ENCODE data around the gene HHLA2.

The HHLA2 gene

GRCh38 chr3:108331792-108332191 lies 35.4 kb downstream of the HHLA2 start:
- no peak for ATAC-seq

DNA sequence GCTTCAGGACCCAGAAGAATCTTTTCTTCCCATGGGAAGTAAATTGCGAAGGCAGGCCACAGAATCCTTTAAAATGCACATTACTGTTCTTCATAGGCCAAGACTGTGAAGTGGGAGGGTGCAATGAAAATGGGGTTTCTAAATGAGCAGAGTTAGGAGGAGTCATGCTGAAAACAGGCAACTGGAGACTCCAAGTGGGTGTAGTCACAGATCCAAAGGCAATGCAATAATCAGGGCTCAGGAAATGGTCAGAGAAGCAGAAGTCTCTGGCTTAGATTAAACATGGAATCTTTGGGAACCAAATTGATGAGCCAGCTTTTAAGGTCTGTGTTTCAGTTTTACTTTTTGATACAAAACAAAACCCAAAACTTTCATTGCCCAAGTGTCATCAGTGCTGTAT lies 37.6 kb downstream of the HHLA2 start:
- ATAC-seq, result no peak
- TF ChIP-seq PPARA (CRISPR knock-in tag; IDR thresholded peaks at IDR 0.05; ENCODE audit: borderline replicate concordance), result no peak
- no peak for TF ChIP-seq GLIS3 (CRISPR knock-in tag; IDR thresholded peaks at IDR 0.05)
- TF ChIP-seq, protein P1, sequence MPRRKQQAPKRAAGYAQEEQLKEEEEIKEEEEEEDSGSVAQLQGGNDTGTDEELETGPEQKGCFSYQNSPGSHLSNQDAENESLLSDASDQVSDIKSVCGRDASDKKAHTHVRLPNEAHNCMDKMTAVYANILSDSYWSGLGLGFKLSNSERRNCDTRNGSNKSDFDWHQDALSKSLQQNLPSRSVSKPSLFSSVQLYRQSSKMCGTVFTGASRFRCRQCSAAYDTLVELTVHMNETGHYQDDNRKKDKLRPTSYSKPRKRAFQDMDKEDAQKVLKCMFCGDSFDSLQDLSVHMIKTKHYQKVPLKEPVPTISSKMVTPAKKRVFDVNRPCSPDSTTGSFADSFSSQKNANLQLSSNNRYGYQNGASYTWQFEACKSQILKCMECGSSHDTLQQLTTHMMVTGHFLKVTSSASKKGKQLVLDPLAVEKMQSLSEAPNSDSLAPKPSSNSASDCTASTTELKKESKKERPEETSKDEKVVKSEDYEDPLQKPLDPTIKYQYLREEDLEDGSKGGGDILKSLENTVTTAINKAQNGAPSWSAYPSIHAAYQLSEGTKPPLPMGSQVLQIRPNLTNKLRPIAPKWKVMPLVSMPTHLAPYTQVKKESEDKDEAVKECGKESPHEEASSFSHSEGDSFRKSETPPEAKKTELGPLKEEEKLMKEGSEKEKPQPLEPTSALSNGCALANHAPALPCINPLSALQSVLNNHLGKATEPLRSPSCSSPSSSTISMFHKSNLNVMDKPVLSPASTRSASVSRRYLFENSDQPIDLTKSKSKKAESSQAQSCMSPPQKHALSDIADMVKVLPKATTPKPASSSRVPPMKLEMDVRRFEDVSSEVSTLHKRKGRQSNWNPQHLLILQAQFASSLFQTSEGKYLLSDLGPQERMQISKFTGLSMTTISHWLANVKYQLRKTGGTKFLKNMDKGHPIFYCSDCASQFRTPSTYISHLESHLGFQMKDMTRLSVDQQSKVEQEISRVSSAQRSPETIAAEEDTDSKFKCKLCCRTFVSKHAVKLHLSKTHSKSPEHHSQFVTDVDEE (CRISPR knock-in tag; IDR thresholded peaks at IDR 0.05), result no peak
- no peak for TF ChIP-seq ZNF8 (CRISPR knock-in tag; IDR thresholded peaks at IDR 0.05)
- no peak for TF ChIP-seq ZFP30 (CRISPR knock-in tag; IDR thresholded peaks at IDR 0.05)
- TF ChIP-seq CSDC2 (CRISPR knock-in tag; IDR thresholded peaks at IDR 0.05), result no peak
- no peak for TF ChIP-seq TCF4 (CRISPR knock-in tag; IDR thresholded peaks at IDR 0.05; ENCODE audit: borderline replicate concordance)
- no peak for TF ChIP-seq ZNF70 (CRISPR knock-in tag; IDR thresholded peaks at IDR 0.05)
- TF ChIP-seq, protein P2, sequence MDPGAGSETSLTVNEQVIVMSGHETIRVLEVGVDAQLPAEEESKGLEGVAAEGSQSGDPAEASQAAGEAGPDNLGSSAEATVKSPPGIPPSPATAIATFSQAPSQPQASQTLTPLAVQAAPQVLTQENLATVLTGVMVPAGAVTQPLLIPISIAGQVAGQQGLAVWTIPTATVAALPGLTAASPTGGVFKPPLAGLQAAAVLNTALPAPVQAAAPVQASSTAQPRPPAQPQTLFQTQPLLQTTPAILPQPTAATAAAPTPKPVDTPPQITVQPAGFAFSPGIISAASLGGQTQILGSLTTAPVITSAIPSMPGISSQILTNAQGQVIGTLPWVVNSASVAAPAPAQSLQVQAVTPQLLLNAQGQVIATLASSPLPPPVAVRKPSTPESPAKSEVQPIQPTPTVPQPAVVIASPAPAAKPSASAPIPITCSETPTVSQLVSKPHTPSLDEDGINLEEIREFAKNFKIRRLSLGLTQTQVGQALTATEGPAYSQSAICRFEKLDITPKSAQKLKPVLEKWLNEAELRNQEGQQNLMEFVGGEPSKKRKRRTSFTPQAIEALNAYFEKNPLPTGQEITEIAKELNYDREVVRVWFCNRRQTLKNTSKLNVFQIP (CRISPR knock-in tag; IDR thresholded peaks at IDR 0.05; ENCODE audit: borderline replicate concordance, low read depth), result no peak
- TF ChIP-seq CSRNP3 (CRISPR knock-in tag; IDR thresholded peaks at IDR 0.05), result no peak
- TF ChIP-seq BACH2 (CRISPR knock-in tag; IDR thresholded peaks at IDR 0.05; ENCODE audit: borderline replicate concordance), result no peak
- TF ChIP-seq ZFP3 (CRISPR knock-in tag; IDR thresholded peaks at IDR 0.05), result no peak
- no peak for TF ChIP-seq RARB (CRISPR knock-in tag; IDR thresholded peaks at IDR 0.05)
- no peak for TF ChIP-seq ESRRG (CRISPR knock-in tag; IDR thresholded peaks at IDR 0.05)
- no peak for TF ChIP-seq ARNTL (CRISPR knock-in tag; IDR thresholded peaks at IDR 0.05; ENCODE audit: borderline replicate concordance, low read depth)
- no peak for TF ChIP-seq PATZ1 (CRISPR knock-in tag; IDR thresholded peaks at IDR 0.05; ENCODE audit: borderline replicate concordance)

More at GRCh38 chr3:108331792-108332191, 35.4 kb downstream of the HHLA2 start:
- TF ChIP-seq TOX (CRISPR knock-in tag; IDR thresholded peaks at IDR 0.05; ENCODE audit: borderline replicate concordance) (no peak), TCF4 (CRISPR knock-in tag; IDR thresholded peaks at IDR 0.05; ENCODE audit: borderline replicate concordance) (no peak), ZFP30 (CRISPR knock-in tag; IDR thresholded peaks at IDR 0.05) (no peak), PPARA (CRISPR knock-in tag; IDR thresholded peaks at IDR 0.05; ENCODE audit: borderline replicate concordance) (no peak), ZFP3 (CRISPR knock-in tag; IDR thresholded peaks at IDR 0.05) (no peak), ZNF70 (CRISPR knock-in tag; IDR thresholded peaks at IDR 0.05) (no peak), OSR1 (CRISPR knock-in tag; IDR thresholded peaks at IDR 0.05) (no peak), ARNTL (CRISPR knock-in tag; IDR thresholded peaks at IDR 0.05; ENCODE audit: borderline replicate concordance, low read depth) (no peak), ZNF565 (CRISPR knock-in tag; conservative IDR thresholded peaks at IDR 0.05; ENCODE audit: low read depth) (no peak), SNAI2 (CRISPR knock-in tag; IDR thresholded peaks at IDR 0.05) (no peak), ESRRG (CRISPR knock-in tag; IDR thresholded peaks at IDR 0.05) (no peak), ISL1 (CRISPR knock-in tag; IDR thresholded peaks at IDR 0.05) (no peak), CSDC2 (CRISPR knock-in tag; IDR thresholded peaks at IDR 0.05) (no peak), PATZ1 (CRISPR knock-in tag; IDR thresholded peaks at IDR 0.05; ENCODE audit: borderline replicate concordance) (no peak), CREB5 (CRISPR knock-in tag; IDR thresholded peaks at IDR 0.05; ENCODE audit: low read depth) (no peak)
- TF ChIP-seq, protein P2 (CRISPR knock-in tag; IDR thresholded peaks at IDR 0.05; ENCODE audit: borderline replicate concordance, low read depth), result no peak

All from SK-N-SH treated with all-trans-retinoic acid at 6 μM for 48 hours (cell line).